Activated gamma-delta T cell (primary cell): ENCODE measurements around the gene NRSN1.

Experiments used
- DNase-seq: peaks from one replicate; lab custom pipeline; 2025; lab: John Stamatoyannopoulos, UW
- total RNA-seq, 2 donors: gene quantifications; one replicate each; lab custom pipeline; 2026; lab: John Stamatoyannopoulos, UW

The NRSN1 gene, protein sequence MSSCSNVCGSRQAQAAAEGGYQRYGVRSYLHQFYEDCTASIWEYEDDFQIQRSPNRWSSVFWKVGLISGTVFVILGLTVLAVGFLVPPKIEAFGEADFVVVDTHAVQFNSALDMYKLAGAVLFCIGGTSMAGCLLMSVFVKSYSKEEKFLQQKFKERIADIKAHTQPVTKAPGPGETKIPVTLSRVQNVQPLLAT
- total RNA-seq = 0 reads per million in 2 donors

DNA sequence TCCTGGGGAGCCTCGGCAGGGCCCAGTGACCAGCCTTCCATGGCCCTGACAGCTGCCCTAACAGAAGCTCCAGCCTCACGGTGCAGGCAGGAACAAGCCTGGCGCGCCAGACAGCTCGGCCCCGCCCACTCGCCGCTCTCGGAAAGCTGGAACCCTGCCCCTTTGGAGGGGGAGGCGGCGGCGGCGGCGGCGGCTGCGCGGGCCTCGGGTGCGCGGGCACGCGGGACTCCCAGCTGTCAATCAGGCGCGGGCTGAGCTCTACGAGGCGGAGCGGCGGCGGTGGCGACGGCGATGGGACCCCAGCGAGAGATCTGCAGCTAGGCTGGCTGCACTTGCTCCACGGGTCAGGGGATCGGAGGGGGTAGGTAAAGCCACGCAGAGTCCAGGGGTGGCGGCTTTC, at the start of gene NRSN1:
Gene NRSN1 (plus strand): TSS at position 236 of the 400 bp plus-strand sequence. CDS start 8,113 bp downstream, outside the sequence.
- DNase-seq = no peak

DNA sequence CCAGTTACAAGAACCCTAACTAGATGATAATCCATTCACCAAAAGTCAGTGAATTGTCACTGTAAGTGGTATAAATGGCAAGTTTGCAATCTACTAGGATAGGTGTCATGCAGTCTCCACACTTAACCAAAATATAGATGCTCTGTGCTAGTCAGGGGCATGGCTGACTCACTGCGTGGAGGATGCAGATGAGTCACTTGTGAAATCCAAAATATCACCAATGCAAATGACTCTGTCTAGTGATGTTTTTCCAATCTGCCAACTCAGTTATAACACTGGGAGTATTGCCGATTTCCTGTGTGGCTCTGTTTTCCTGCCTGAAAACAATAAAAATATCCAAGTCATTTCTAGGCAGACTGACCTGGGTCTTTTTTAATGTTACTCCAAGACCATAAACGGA, 47.8 kb upstream of the NRSN1 start:
- no peak for DNase-seq

GRCh38 chr6:24079076-24079475, 46.9 kb upstream of the NRSN1 start:
- no peak for DNase-seq

DNA sequence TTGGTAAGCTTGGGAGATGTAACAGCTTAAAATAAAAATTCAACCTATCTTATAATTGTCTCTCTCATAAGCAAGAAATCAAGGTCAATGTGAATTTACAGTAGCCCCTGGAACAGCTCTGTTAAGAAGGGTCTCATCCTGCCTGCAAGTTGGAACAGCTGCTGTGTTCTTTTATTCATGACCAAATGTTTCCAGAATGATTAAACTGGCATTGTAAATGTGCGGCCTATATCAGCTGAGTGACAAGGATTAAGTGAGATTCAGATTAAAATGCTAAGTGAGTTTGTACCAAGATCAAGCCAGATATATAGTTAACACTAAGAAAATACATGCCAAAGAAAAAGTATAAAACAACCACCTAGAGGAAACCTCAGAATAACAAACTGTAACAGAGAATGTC, 45.3 kb upstream of the NRSN1 start:
- no peak for DNase-seq

GRCh38 chr6:24089736-24090135, 36.3 kb upstream of the NRSN1 start:
- DNase-seq = no peak

- DNase-seq = no peak
Observed at GRCh38 chr6:24092407-24092806, 33.6 kb upstream of the NRSN1 start.

DNA sequence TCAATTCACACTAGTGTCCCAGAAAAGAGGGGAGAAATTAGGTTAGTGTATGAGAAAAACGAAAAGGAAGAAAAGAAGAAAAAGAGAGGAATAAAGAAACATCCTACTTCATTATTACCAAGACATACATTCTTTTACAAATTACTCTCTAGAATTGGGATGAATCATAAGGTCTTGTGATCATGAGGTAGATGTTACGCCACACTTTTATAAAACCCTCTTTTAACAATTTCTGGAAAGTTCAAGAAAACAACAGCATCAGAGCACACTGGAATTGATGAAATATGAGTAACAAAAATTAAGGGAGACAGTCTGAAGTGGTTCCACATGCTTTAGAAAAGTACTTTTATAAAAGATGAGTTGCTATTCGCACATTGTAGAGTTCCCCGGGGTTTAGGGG, 32.6 kb upstream of the NRSN1 start:
- DNase-seq = no peak

DNA sequence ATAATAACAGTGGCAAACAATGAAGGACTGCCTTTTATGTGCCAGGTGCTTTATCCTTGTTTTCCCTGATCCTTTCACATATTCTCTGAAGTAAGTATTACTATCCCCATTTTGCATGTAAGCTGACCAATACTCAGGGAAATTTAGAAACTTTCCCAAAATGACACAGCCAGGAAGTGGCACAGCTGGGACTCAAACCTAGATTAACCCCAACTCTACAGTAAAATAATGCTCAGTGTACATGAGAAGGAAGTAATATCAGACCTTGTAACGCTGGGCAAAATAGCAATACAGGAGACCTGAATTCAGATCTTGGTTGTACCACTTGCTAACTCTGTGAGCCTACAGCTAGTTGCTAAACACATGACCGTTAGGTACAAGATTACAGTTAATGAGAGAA, 26.8 kb upstream of the NRSN1 start:
- no peak for DNase-seq

DNA sequence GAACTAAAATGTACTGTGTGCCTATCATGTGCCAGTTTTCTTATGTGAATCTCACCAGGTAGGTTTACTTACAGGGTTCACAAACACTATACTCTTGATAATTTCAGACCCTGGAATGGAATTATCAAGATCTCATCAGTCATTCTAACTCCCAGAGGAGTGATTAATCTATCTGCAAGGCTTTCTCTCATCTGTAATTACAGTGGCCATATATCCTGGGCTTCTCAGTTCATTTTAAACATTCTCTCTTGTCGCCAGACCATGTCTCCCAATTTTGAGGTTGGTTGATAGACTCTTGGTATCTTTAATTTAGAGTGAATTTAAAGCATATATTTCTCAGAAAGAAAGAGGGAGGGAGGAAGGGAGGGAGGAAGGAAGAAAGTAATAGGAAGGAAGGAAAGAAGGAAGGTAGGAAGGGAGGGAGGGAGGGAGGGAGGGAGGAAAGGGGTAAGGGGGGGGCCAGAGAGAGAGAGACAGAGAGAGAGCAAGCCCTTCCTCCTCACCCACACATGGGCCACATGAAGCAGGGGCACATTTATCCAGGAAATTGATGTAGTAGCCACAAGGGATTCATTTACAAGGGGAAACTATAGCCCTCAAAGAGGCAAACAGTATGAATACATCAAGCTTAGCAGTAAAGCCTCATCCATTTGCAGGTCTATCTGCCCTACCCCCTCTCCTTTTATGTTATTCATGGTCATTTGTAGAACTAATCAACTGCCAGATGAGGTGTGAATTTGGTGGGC, 25.8 kb upstream of the NRSN1 start:
- DNase-seq = no peak

- no peak for DNase-seq
Observed at GRCh38 chr6:24100770-24101155, 25.3 kb upstream of the NRSN1 start.

DNA sequence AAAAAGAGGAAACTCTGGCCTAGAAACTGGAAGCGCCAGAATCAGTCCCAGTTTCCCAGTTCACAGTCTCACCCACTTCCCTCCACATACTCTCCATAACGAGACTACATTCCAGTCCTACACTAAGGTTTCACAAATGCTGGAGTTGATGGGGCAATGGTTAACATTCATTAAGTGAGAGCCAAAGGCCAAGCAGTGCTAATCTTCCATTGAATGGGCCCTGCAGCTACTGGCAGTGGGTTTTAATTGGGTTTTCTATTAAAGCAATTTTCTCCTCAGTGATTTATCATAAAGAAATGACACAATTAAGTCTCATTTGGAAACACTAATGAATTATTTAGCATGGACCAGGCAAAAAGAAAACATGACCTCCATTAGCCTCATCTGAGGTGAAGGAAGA, 20.8 kb upstream of the NRSN1 start:
- no peak for DNase-seq

DNA sequence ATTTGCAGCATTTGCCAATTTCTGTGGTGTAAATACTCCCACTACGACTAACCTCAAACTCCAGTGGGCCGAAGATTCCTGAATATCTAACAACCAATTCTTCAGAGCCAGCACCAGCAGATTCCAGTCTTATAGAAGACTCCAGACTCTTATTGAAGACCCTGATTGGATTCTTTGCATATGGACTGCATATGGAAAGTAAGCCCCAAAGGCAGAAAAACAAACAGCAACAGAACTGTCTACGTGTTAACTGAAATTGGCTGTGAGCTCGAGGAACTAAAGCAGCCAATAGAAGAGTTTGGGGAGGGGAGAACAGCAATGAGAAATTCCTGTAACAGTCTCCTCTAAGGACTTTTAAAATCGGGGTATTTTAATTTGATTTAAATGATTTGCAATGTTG, 19.7 kb upstream of the NRSN1 start:
- DNase-seq = no peak

DNA sequence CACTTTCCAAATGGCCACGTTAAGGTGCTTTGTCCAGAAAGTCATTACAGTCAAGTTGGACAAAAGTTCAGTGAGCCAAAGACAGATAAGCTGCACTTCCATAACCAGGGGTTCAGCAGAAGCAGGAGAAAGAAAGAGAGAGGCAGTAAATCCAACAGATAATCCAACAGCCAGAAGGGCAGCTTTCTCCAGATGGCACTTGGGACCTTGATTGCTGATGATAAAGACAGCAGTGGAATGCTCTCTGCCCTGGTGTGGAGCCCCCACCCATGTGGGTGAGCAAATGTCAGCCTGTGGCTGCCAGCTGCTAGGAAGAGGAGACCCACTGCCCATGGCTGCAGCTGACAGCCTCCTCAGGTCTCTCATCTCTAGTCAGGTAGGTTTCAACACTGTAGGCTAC, 18.7 kb upstream of the NRSN1 start:
- no peak for DNase-seq

DNA sequence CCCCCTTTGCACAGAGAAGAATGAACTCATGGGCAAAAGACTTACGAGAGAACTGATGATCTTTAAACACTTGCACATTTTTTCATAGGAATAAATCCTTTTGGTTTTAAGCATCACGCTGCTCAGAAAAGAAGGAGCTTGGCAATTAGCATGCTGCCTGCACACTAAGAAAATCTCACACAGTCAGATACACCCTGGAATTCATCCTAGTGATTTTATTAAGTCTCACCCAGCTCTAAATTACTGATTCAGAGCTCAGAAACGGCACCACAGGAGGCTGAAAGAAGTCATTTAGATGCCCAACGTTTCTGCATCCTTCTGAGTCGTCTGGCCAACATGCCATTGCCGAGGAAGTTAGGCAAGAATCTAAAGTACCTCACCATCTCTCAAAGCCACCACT, 18.0 kb upstream of the NRSN1 start:
- no peak for DNase-seq

- no peak for DNase-seq
Observed at GRCh38 chr6:24110417-24110816, 15.6 kb upstream of the NRSN1 start.

GRCh38 chr6:24113891-24114290, 12.1 kb upstream of the NRSN1 start:
- DNase-seq = no peak

GRCh38 chr6:24117021-24117420, 9.0 kb upstream of the NRSN1 start:
- DNase-seq = no peak

DNA sequence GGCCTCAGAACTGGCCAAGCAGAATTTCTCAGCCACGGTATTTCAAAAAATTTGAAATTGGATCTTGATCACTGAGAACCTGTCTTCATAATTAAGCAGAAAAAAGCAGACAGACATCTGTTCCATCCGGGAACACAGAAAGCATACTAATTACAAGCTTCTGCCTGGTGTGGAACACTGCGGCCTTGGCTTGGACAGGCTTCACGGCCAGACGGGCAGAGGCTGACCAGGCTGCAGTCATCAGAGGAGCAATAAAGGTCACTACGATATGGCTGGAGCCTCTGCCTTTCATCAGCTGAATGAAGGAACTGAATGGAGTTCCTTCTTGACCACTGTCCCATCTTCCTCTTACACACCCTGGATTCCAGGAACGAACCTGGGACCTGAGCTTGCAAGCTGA, 3.9 kb upstream of the NRSN1 start:
- DNase-seq = no peak

GRCh38 chr6:24126586-24127192, 674 bp downstream of the NRSN1 start:
- no peak for DNase-seq

GRCh38 chr6:24127316-24127715, 1.3 kb downstream of the NRSN1 start:
- DNase-seq = no peak

GRCh38 chr6:24131751-24132150, 5.7 kb downstream of the NRSN1 start:
- no peak for DNase-seq

- no peak for DNase-seq
Observed at GRCh38 chr6:24139080-24139479, 13.1 kb downstream of the NRSN1 start.

DNA sequence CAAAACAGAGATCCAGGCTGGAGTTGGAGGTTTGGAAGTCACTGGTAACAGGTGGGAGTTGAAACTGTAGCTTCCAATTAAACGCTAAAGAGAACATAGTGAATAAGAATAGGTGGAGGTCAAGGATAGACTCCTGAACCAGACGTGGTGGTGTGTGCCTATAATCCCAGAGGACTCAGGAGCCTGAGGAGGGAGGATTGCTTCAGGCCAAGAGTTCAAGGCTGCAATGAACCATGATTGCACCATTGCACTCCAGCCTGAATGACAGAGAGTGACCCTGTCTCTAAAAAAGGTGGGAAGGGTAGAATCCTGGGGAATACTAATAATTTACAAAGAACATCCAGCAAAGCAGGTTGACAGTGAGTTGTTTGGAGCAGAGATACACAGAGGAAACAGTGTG, 13.6 kb downstream of the NRSN1 start:
- DNase-seq = no peak
